ENCODE data around the gene GPR179. TPM values are rescaled to one million over a fixed set of nuclear protein-coding genes. Genes with fewer than 3 reads are reported as not detected.

Gene GPR179
- total RNA-seq, 3 donors from 2014 or later, result under 0.01 TPM

GRCh38 chr17:38336838-38337237 lies 6.9 kb downstream of the GPR179 start:
- no peak overlapping the region for H3K4me3 ChIP-seq
- peaks cover 0 to 6% of the 10 kb centered on the region in 2 donors for H3K4me1 ChIP-seq
- intact Hi-C loops (cut with DNase I; ENCODE audit: low total_unique reads), result no loop called here
- no peaks in the 10 kb centered on the region for H3K36me3 ChIP-seq
- no peaks in the 10 kb centered on the region for H3K27me3 ChIP-seq
- H3K9me3 ChIP-seq, result no peaks in the 10 kb centered on the region
- no peak for DNase-seq (ENCODE audit: low spot score in 2 of 2)
- H3K27ac ChIP-seq, result no peak overlapping the region
- no peak for TF ChIP-seq CTCF (IDR thresholded peaks at IDR 0.05)
- TF ChIP-seq POLR2AphosphoS5 (IDR thresholded peaks at IDR 0.05), result no peak
- no peak for TF ChIP-seq POLR2A (IDR thresholded peaks at IDR 0.05)

- TF ChIP-seq POLR2A (IDR thresholded peaks at IDR 0.05) (no peak), POLR2AphosphoS5 (IDR thresholded peaks at IDR 0.05) (no peak), CTCF (IDR thresholded peaks at IDR 0.05) (no peak)
- H3K4me3 ChIP-seq, result no peak overlapping the region
- no peak for DNase-seq (ENCODE audit: low spot score in 2 of 2)
- H3K27me3 ChIP-seq, result no peaks in the 10 kb centered on the region
- no peak overlapping the region for H3K27ac ChIP-seq
- no peaks in the 10 kb centered on the region for H3K4me1 ChIP-seq
- no peaks in the 10 kb centered on the region for H3K9me3 ChIP-seq
- intact Hi-C loops (cut with DNase I; ENCODE audit: low total_unique reads), result no loop called here
- H3K36me3 ChIP-seq, result no peaks in the 10 kb centered on the region
Measured at GRCh38 chr17:38334480-38335364, 9.0 kb downstream of the GPR179 start.

DNA sequence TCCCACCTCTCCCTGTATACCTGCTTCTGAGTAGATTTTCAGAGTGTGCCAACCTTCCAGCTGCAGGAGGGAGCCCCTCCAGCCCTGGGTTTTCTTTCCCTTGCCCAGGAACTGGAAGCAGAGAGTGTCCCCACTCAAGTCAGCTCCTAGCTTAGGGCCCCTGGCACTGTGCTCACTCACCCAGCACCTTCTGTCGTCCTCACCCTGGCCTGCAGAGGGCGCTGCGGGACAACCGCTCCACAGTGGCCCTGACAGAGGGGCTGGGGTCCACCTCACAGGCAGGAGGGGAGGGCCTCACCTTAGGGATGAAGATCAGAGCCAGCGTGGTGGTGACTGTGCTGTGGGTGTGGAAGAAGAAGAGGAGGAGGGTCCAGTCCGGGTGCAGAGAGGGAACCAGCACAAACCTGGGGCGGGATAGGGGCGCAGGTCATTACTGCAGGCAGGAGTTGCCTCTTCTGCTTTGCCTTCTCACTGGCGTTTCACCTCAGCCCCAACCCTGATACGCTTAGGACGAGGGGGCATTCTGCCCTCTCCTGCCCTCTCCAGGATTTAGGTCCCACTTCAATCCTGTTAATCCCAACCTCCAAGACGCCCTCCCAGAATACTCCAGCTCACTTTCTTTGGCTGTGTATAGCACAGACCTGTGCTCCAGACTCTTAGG lies 10.0 kb downstream of the GPR179 start:
- intact Hi-C loops (cut with DNase I; ENCODE audit: low total_unique reads), result no loop called here
- no peaks in the 10 kb centered on the region for H3K9me3 ChIP-seq
- no peak for DNase-seq (ENCODE audit: low spot score in 2 of 2)
- no peaks in the 10 kb centered on the region for H3K27me3 ChIP-seq
- no peak overlapping the region for H3K4me3 ChIP-seq
- H3K4me1 ChIP-seq, result no peaks in the 10 kb centered on the region
- TF ChIP-seq POLR2AphosphoS5 (IDR thresholded peaks at IDR 0.05) (no peak), CTCF (IDR thresholded peaks at IDR 0.05) (peak in 1 of 3 donors; percentile 16)
- H3K27ac ChIP-seq, result no peak overlapping the region
- no peaks in the 10 kb centered on the region for H3K36me3 ChIP-seq

GRCh38 chr17:38332735-38333134 lies 11.0 kb downstream of the GPR179 start:
- no peaks in the 10 kb centered on the region for H3K36me3 ChIP-seq
- no peaks in the 10 kb centered on the region for H3K4me1 ChIP-seq
- no peak overlapping the region for H3K27ac ChIP-seq
- no peaks in the 10 kb centered on the region for H3K27me3 ChIP-seq
- DNase-seq (ENCODE audit: low spot score in 2 of 2), result no peak
- TF ChIP-seq CTCF (IDR thresholded peaks at IDR 0.05) (no peak), POLR2A (IDR thresholded peaks at IDR 0.05) (no peak), POLR2AphosphoS5 (IDR thresholded peaks at IDR 0.05) (no peak)
- H3K4me3 ChIP-seq, result no peak overlapping the region
- no peaks in the 10 kb centered on the region for H3K9me3 ChIP-seq
- intact Hi-C loops (cut with DNase I; ENCODE audit: low total_unique reads), result no loop called here

GRCh38 chr17:38330941-38331411 lies 12.8 kb downstream of the GPR179 start:
- DNase-seq (ENCODE audit: low spot score in 2 of 2), result no peak
- H3K27ac ChIP-seq, result peak overlapping the region in 1 of 2 donors; percentile 42
- TF ChIP-seq POLR2AphosphoS5 (IDR thresholded peaks at IDR 0.05), result no peak
- TF ChIP-seq CTCF (IDR thresholded peaks at IDR 0.05), result no peak
- no peak for TF ChIP-seq POLR2A (IDR thresholded peaks at IDR 0.05)
- H3K4me3 ChIP-seq, result no peak overlapping the region
- H3K9me3 ChIP-seq, result no peaks in the 10 kb centered on the region
- no peaks in the 10 kb centered on the region for H3K36me3 ChIP-seq
- H3K27me3 ChIP-seq, result no peaks in the 10 kb centered on the region
- intact Hi-C loops (cut with DNase I; ENCODE audit: low total_unique reads), result no loop called here
- H3K4me1 ChIP-seq, result no peaks in the 10 kb centered on the region

Data from breast epithelium (tissue), 4 donors.